IPS-20b (cell line): ENCODE results near the gene SLC7A9.
"Not testable (repeated sequence)": the region's sequence is repeated elsewhere in the genome, so short reads cannot be mapped to it uniquely, and the experiment has no call there.

Source experiments
- H3K27ac ChIP-seq: one replicate; pipeline ENCODE4 v1.5.1; 2013; ENCODE audit warnings: low read length
- H3K27me3 ChIP-seq: 2 replicates; pipeline ENCODE4 v1.6.1; 2013; ENCODE audit warnings: mild to moderate bottlenecking, low read length, inconsistent platforms; ENCODE audit not compliant: insufficient read depth
- H3K36me3 ChIP-seq: 2 replicates; pipeline ENCODE4 v1.6.1; 2013; ENCODE audit warnings: low read depth, mild to moderate bottlenecking, inconsistent platforms, low read length, moderate library complexity; ENCODE audit not compliant: insufficient read depth
- H3K4me1 ChIP-seq: 2 replicates; pipeline ENCODE4 v1.6.1; 2013; ENCODE audit warnings: mild to moderate bottlenecking, control low read depth, inconsistent platforms, low read length, moderate library complexity; ENCODE audit not compliant: insufficient read depth
- H3K4me3 ChIP-seq: 2 replicates; pipeline ENCODE4 v1.5.1; 2013; ENCODE audit warnings: mild to moderate bottlenecking, low read length, inconsistent platforms
- H3K9ac ChIP-seq: 2 replicates; pipeline ENCODE4 v1.6.1; 2013; ENCODE audit warnings: low read depth, mild to moderate bottlenecking, inconsistent platforms, low read length, moderate library complexity
- H3K9me3 ChIP-seq: 2 replicates; pipeline ENCODE4 v1.6.1; 2013; ENCODE audit warnings: mild to moderate bottlenecking, low read depth, low read length, inconsistent platforms; ENCODE audit not compliant: insufficient read depth

SLC7A9 gene

DNA sequence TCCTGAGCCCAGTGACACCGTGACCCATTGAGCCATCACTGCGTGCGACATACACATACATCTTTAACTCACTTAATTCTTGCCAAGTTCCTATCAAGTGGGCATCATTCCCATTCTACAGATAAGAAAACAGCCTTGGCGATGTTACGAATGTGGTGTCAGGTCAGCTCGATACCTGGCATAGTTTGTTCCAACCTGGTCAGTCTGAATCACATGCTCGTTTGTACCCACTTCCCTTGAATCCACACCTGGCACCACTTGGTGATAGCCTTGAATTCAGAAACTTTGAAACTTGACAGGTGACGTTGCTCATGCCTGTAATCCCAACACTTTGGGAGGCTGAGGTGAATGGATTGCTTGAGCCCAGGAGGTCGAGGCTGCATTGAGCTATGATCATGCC is 59.1 kb downstream of the SLC7A9 start:
- Histone ChIP-seq H3K27me3 (no peaks in the 10 kb centered on the region), H3K4me1 (no peaks in the 10 kb centered on the region), H3K9me3 (no peaks in the 10 kb centered on the region), H3K36me3 (no peaks in the 10 kb centered on the region), H3K4me3 (no peak overlapping the region), H3K9ac (no peak overlapping the region), H3K27ac (no peak overlapping the region)

DNA sequence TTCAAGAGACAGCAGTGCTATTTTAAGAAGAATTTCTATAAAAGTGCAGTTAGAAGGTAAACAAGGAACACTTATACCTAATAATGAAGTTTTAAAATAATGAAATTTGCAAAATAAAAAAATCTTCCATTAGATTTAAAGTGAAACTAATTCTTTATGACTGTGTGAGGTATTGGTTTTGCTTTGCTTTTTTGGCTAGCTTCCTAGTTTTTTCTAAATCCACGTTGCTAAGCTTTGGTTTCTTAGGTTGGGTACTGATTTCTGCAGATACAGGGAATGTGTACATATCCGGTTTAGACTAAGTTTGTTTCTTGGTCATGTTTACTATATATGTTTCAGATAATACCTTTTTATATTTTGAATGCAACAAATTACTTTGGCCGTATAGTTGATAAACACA is 59.8 kb downstream of the SLC7A9 start:
- H3K36me3 ChIP-seq, result no peaks in the 10 kb centered on the region
- H3K27me3 ChIP-seq, result no peaks in the 10 kb centered on the region
- no peaks in the 10 kb centered on the region for H3K9me3 ChIP-seq
- no peak overlapping the region for H3K4me3 ChIP-seq
- no peak overlapping the region for H3K27ac ChIP-seq
- H3K4me1 ChIP-seq, result no peaks in the 10 kb centered on the region
- H3K9ac ChIP-seq, result no peak overlapping the region

DNA sequence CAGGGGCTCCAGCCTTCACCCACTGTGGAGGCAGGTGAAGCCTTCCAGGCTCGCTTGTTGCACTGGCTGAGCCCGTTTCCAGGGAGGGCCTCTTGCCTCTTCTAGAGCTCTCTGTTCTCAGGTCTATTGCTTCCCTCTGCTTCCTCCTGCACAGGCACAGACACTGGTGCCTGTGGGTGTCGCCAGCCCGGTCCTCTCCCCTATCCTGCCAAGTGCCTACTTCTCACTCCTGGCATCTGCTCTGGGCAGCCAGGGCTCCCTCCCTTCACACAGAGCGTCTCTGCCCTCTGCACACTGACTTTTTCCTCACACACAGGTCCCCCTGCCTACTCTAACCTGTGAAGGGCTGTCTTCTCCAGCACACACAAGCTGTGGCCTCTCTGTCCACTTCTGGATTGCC is 60.3 kb downstream of the SLC7A9 start:
- no peaks in the 10 kb centered on the region for H3K27me3 ChIP-seq
- no peaks in the 10 kb centered on the region for H3K36me3 ChIP-seq
- H3K4me1 ChIP-seq, result no peaks in the 10 kb centered on the region
- H3K27ac ChIP-seq, result no peak overlapping the region
- H3K9ac ChIP-seq, result no peak overlapping the region
- H3K9me3 ChIP-seq, result no peaks in the 10 kb centered on the region
- H3K4me3 ChIP-seq, result no peak overlapping the region

DNA sequence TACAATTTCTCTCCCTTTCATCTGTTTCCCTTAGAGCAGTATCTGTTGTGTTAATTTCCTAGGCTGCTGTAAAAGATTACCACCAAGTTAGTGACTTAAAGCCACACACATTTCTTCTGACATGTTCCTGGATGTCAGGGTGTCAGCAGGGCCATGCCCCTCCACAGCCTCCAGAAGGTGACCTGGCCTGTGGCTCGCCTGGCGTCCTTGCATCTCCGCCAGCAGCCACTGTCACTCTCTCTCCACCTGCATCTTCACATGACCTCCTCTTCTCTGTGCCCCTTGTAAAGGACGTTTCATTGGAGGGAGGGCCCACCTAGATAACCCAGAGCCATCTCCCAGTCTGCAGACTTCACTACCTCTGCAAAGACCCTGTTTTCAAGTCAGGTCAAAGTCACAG is 61.3 kb downstream of the SLC7A9 start:
- no peaks in the 10 kb centered on the region for H3K36me3 ChIP-seq

DNA sequence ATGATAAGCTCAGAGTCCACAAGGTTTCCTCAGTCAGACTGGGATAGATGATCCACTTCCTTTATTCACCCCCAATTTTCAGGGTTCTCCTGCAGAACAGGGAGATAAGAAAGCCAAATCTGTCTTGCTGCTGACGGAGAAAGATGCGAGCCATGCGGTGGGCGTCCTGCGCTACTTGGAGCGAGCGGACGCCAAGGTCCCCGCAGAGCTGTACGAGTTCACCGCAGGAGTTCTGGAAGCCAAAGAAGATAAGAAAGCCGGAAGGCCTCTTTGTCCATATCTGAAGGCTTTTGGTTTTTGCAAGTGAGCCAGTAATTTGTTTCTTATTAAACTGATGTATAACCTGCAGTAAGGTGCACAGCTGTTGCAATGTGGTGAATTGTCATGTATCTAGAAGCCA is 66.7 kb downstream of the SLC7A9 start:
- H3K27ac ChIP-seq, result no peak overlapping the region

More for the DNA sequence above, 61.3 kb downstream of the SLC7A9 start:
- Histone ChIP-seq H3K27ac (no peak overlapping the region), H3K4me3 (no peak overlapping the region), H3K9me3 (no peaks in the 10 kb centered on the region), H3K4me1 (no peaks in the 10 kb centered on the region), H3K27me3 (no peaks in the 10 kb centered on the region), H3K9ac (no peak overlapping the region)

DNA sequence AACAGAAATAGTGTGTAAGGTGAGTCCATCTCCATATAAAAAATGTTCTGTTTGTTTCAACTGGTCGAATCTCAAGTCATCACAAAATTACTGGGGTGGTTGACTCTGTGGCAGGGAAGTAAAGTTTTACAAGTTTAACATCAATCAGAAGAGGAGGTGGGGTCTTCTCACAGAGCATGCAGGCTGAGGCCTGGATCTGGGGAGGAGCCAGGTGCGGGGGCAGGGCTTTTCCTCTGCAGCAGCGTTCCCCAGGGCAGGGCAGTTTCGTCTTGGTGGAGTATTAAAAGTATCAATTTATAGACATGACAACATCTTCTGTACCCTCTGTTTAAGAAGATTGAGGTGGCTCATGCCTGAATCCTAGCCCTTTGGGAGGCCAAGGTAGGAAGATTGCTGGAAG is 68.8 kb downstream of the SLC7A9 start:
- H3K27ac ChIP-seq, result no peak overlapping the region
- no peaks in the 10 kb centered on the region for H3K36me3 ChIP-seq

More for the DNA sequence above, 66.7 kb downstream of the SLC7A9 start:
- no peaks in the 10 kb centered on the region for H3K9me3 ChIP-seq
- no peaks in the 10 kb centered on the region for H3K27me3 ChIP-seq
- H3K4me1 ChIP-seq, result no peaks in the 10 kb centered on the region
- H3K36me3 ChIP-seq, result no peaks in the 10 kb centered on the region
- no peak overlapping the region for H3K9ac ChIP-seq
- no peak overlapping the region for H3K4me3 ChIP-seq

DNA sequence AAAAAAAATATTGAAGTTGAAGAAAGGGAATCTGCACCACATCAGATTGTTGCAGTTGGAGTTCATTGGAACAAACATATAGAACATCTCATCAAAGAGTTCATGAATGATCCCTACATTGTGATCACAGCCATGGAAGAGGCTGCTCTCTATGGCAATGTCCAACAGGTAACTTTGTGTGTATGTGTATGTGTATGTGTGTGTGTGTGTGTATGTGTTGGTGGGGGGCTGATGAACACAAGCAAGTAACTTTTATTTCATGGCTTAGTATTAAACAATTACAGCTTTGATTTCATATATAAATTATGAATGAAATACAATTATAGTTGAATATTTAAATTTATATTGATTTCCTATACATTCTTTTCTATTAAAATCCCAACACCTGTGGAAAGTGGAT is 69.4 kb downstream of the SLC7A9 start:
- Histone ChIP-seq H3K27me3 (no peaks in the 10 kb centered on the region), H3K9ac (no peak overlapping the region), H3K27ac (no peak overlapping the region), H3K36me3 (no peaks in the 10 kb centered on the region), H3K4me3 (no peak overlapping the region), H3K9me3 (no peaks in the 10 kb centered on the region), H3K4me1 (no peaks in the 10 kb centered on the region)

More for the DNA sequence above, 68.8 kb downstream of the SLC7A9 start:
- H3K4me1 ChIP-seq, result no peaks in the 10 kb centered on the region
- no peak overlapping the region for H3K9ac ChIP-seq
- no peaks in the 10 kb centered on the region for H3K9me3 ChIP-seq
- no peaks in the 10 kb centered on the region for H3K27me3 ChIP-seq
- H3K4me3 ChIP-seq, result no peak overlapping the region

DNA sequence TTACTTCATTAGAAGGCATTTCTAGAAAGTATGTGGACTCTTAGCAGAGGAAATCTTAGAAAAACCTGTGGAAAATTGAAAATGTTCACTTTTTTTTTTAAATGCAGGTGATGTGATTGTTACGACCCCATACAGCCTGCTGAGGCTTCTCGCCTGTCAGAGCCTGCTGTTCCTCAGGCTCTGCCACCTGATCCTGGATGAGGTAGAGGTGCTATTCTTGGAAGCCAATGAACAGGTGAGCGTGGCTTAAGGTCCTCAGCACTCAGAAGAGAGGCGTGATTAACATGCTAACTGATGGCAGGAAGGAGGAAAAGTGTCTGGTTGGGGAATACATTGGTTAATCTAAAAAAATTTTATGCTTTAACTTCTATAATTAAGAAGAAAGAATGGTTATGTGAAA is 71.4 kb downstream of the SLC7A9 start:
- Histone ChIP-seq H3K36me3 (no peaks in the 10 kb centered on the region), H3K4me3 (no peak overlapping the region), H3K27me3 (no peaks in the 10 kb centered on the region), H3K9ac (no peak overlapping the region), H3K9me3 (no peaks in the 10 kb centered on the region), H3K4me1 (no peaks in the 10 kb centered on the region), H3K27ac (no peak overlapping the region)

DNA sequence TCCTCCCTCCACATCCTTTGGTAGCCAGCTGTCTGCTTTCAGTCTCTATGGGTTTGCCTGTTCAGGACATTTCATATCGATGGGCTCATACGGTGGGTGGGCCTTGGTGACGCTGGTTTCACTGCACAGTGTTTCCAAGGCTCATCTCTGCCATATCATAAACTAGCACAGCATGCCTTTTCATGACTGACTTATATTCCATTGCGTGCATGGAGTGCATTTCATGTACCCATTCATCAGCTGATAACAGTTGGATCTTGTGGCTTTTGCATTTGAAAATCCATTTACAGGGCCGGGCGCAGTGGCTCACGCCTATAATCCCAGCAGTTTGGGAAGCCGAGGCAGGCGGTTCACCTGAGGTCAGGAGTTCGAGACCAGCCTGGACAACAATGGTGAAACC is 80.1 kb downstream of the SLC7A9 start:
- H3K36me3 ChIP-seq, result no peaks in the 10 kb centered on the region
- no peaks in the 10 kb centered on the region for H3K27me3 ChIP-seq
- no peak overlapping the region for H3K9ac ChIP-seq
- no peaks in the 10 kb centered on the region for H3K4me1 ChIP-seq
- no peak overlapping the region for H3K27ac ChIP-seq
- H3K9me3 ChIP-seq, result no peaks in the 10 kb centered on the region
- H3K4me3 ChIP-seq, result no peak overlapping the region

DNA sequence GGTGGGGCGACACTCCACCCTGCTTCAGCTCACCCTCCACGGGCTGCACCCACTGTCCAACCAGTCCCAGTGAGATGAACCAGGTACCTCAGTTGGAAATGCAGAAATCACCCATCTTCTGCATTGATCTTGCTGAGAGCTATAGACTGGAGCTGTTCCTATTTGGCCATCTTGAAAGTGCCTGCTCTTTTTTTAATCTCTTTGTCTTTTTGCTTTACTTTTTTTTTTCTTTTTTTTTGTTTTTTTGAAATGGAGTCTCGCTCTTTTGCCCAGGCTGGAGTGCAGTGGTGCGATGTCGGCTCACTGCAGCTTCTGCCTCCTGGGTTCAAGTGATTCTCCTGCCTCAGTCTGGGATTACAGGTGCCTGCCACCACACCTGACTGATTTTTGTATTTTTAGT is 81.7 kb downstream of the SLC7A9 start:
- peak overlapping the region; percentile 37; the same call in 1 of the 2 replicates for H3K9ac ChIP-seq
- not testable (repeated sequence) for H3K27ac ChIP-seq, H3K4me1 ChIP-seq, H3K27me3 ChIP-seq, H3K9me3 ChIP-seq, H3K36me3 ChIP-seq
- H3K4me3 ChIP-seq, result peak overlapping the region; percentile 27; the same call in 1 of the 2 replicates

DNA sequence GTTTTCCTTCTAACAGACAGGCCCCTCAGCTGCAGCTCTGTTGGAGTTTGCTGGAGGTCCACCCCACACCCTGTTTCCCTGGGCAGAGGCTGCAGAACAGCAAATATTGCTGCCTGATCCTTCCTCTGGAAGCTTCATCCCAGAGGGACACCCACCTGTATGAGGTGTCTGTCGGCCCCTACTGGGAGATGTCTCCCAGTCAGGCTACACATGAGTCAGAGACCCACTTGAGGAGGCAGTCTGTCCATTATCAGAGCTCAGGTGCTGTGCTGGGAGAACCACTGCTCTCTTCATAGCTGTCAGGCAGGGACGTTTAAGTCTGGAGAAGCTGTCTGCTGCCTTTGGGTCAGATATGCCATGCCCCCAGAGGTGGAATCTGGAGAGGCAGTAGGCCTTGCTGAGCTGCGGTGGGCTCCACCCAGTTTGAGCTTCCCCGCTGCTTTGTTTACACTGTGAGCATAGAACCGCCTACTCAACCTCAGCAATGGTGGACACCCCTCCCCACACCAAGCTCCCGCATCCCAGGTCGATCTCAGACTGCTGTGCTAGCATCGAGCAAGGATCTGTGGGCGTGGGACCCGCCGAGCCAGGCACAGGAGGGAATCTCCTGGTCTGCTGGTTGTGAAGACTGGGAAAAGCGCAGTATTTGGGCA is 82.3 kb downstream of the SLC7A9 start:
- peak overlapping the region; percentile 27; the same call in 1 of the 2 replicates for H3K4me3 ChIP-seq
- peak overlapping the region; percentile 37 for H3K9ac ChIP-seq
- H3K9me3 ChIP-seq, H3K27me3 ChIP-seq, H3K36me3 ChIP-seq, H3K4me1 ChIP-seq, H3K27ac ChIP-seq: not testable (repeated sequence)

DNA sequence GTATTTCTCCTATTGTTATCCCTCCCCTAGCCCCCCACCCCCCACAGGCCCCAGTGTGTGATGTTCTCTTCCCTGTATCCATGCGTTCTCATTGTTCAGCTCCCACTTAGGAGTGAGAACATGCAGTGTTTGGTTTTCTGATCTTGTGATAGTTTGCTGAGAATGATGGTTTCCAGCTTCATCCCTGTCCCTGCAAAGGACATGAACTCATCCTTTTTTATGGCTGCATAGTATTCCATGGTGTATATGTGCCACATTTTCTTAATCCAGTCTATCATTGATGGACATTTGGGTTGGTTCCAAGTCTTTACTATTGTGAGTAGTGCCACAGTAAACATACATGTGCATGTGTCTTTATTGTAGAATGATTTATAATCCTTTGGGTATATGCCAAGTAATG is 87.5 kb downstream of the SLC7A9 start:
- not testable (repeated sequence) for H3K27me3 ChIP-seq, H3K36me3 ChIP-seq, H3K4me3 ChIP-seq, H3K9ac ChIP-seq, H3K9me3 ChIP-seq, H3K27ac ChIP-seq, H3K4me1 ChIP-seq
